HepG2 (cell line): ENCODE measurements around the gene TNFRSF1B. TPM values are rescaled to one million over a fixed set of nuclear protein-coding genes. Genes with fewer than 3 reads are reported as not detected.

Experiments
- MTA1 ChIP-seq: sonication (generic); formaldehyde crosslinking; IDR thresholded peaks from 2 replicates; pipeline ENCODE4 v1.4.0; 2020; ENCODE audit warnings: missing genetic modification reagents, mild to moderate bottlenecking, borderline replicate concordance
- PHF5A ChIP-seq: IDR thresholded peaks from one replicate; pipeline ENCODE4 v1.6.1; 2018; ENCODE audit warnings: low read depth, missing genetic modification reagents; ENCODE audit not compliant: unreplicated experiment
- PRDM10 ChIP-seq: sonication (generic); formaldehyde crosslinking; IDR thresholded peaks from 2 replicates; pipeline ENCODE4 v1.4.0; 2020; ENCODE audit warnings: low read depth, missing genetic modification reagents
- PTBP1 ChIP-seq: fragments of 200-400 bp; formaldehyde crosslinking; IDR thresholded peaks from 2 replicates; pipeline ENCODE4 v1.6.1; 2018; ENCODE audit warnings: low read length, low read depth; ENCODE audit not compliant: poor library complexity, severe bottlenecking
- RARG ChIP-seq: sonication (generic); formaldehyde crosslinking; IDR thresholded peaks from 2 replicates; pipeline ENCODE4 v1.4.0; 2020; ENCODE audit warnings: low read depth, mild to moderate bottlenecking, missing genetic modification reagents
- RBFOX2 ChIP-seq: fragments of 200-400 bp; formaldehyde crosslinking; IDR thresholded peaks from 2 replicates; pipeline ENCODE4 v1.6.1; 2017; ENCODE audit warnings: low read depth, mild to moderate bottlenecking, low read length
- TRAFD1 ChIP-seq: sonication (generic); formaldehyde crosslinking; IDR thresholded peaks from 2 replicates; pipeline ENCODE4 v1.5.1; 2020; ENCODE audit warnings: missing genetic modification reagents, mild to moderate bottlenecking, borderline replicate concordance
- TRIM24 ChIP-seq: sonication (generic); formaldehyde crosslinking; IDR thresholded peaks from 2 replicates; pipeline ENCODE4 v1.8.0; 2022; ENCODE audit warnings: mild to moderate bottlenecking, missing genetic modification reagents
- ZMYM2 ChIP-seq: sonication (generic); formaldehyde crosslinking; IDR thresholded peaks from 2 replicates; pipeline ENCODE4 v1.8.0; 2022; ENCODE audit warnings: mild to moderate bottlenecking, missing genetic modification reagents
- ZNF235 ChIP-seq: sonication (generic); formaldehyde crosslinking; IDR thresholded peaks from 2 replicates; pipeline ENCODE4 v1.8.1; 2023; ENCODE audit warnings: mild to moderate bottlenecking, missing genetic modification reagents, borderline replicate concordance
- ZNF761 ChIP-seq: sonication (generic); formaldehyde crosslinking; conservative IDR thresholded peaks from 2 replicates; pipeline ENCODE4 v1.4.0; 2020; ENCODE audit warnings: mild to moderate bottlenecking, missing genetic modification reagents
- ZNF790 ChIP-seq: sonication (generic); formaldehyde crosslinking; IDR thresholded peaks from 2 replicates; pipeline ENCODE4 v1.8.0; 2022; ENCODE audit warnings: missing genetic modification reagents, mild to moderate bottlenecking, borderline replicate concordance
- polyA plus RNA-seq, 8 experiments: library from polyadenylated mRNA; depleted of rRNA in 3 of 8; stranded (reverse) in 7 of 8; unstranded in 1 of 8; fragments of >200 nt; fragmentation: Illumina TruSeq in 4 of 8; extraction: Trizol in 4 of 8; gene quantifications; 2 replicates each; pipeline versions ENCODE4 v1.2.1 to v1.2.3, GENCODE V29; 2011 to 2016; ENCODE audit warnings: low read depth in 4 of 8, missing spikeins in 1 of 8, mixed read lengths in 1 of 8; ENCODE audit not compliant: insufficient read depth in 1 of 8
- total RNA-seq, 5 experiments: library from RNA; depleted of rRNA; stranded (reverse); fragments of >200 nt; fragmentation: Illumina TruSeq; extraction: Trizol; gene quantifications; 2 replicates each; pipeline ENCODE4 v1.2.3, GENCODE V29; 2016; ENCODE audit warnings: low read depth in 1 of 5
- TF ChIP-seq, protein P1 (sequence below): sonication (generic); formaldehyde crosslinking; IDR thresholded peaks from 2 replicates; pipeline ENCODE4 v1.5.1; 2020; ENCODE audit warnings: missing genetic modification reagents, mild to moderate bottlenecking, borderline replicate concordance
- TF ChIP-seq, protein P2 (sequence below): IDR thresholded peaks from 2 replicates; pipeline ENCODE4 v1.6.1; 2016; ENCODE audit warnings: low read depth

The TNFRSF1B gene
- total and polyA plus RNA-seq, 2 of the 13 experiments (the other 11 are each of a cell fraction or from before 2014, with no cell fraction given): 0.04 to 0.11 TPM

DNA sequence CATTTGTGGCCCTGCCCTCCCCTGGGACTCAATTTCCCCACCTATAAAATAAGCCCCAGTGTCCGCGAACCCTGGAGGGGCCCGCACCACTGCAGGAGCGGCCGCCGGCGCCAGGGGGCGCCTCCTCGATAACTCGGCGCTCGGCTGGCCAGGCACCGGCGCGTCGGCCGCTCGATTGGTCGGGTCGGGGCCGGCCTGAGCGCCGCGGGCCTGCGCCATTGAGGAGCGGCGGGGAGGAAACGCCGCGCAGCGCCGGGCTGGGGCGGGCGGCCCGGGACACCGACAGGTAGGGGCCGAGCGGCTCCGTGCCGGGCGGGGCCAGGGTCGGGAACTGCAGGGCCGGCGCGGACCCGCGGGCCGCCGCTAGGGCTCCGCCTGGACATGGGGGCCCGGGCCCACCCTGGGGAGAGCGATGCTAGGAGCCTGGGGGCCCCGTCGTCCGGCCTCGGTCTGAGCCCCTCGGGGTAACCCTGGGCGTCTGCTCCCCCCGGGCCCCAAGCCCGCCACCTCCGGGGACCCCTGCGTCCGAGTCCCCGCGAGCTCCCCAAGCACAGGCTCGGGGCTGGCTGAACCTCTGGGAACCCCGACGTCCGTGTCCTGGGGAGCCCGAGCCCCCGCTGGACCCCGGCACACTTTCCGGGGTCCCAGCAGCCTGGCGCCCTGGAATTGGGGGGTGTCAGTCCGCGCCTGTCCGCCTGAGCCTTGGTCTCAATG, 63.2 kb downstream of the TNFRSF1B start, which contains the start of gene VPS13D (continued):
- TF ChIP-seq, protein P1, sequence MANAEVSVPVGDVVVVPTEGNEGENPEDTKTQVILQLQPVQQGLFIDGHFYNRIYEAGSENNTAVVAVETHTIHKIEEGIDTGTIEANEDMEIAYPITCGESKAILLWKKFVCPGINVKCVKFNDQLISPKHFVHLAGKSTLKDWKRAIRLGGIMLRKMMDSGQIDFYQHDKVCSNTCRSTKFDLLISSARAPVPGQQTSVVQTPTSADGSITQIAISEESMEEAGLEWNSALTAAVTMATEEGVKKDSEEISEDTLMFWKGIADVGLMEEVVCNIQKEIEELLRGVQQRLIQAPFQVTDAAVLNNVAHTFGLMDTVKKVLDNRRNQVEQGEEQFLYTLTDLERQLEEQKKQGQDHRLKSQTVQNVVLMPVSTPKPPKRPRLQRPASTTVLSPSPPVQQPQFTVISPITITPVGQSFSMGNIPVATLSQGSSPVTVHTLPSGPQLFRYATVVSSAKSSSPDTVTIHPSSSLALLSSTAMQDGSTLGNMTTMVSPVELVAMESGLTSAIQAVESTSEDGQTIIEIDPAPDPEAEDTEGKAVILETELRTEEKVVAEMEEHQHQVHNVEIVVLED (CRISPR knock-in tag): peak; percentile 39; the same call in 1 of the 2 replicates
- peak; percentile 32 for TF ChIP-seq PHF5A (CRISPR knock-in tag)
- TF ChIP-seq MTA1: no peak
- TF ChIP-seq ZMYM2 (CRISPR knock-in tag): no peak
- peak; percentile 65 for TF ChIP-seq RBFOX2
- TF ChIP-seq TRIM24: no peak
- TF ChIP-seq, protein P2, sequence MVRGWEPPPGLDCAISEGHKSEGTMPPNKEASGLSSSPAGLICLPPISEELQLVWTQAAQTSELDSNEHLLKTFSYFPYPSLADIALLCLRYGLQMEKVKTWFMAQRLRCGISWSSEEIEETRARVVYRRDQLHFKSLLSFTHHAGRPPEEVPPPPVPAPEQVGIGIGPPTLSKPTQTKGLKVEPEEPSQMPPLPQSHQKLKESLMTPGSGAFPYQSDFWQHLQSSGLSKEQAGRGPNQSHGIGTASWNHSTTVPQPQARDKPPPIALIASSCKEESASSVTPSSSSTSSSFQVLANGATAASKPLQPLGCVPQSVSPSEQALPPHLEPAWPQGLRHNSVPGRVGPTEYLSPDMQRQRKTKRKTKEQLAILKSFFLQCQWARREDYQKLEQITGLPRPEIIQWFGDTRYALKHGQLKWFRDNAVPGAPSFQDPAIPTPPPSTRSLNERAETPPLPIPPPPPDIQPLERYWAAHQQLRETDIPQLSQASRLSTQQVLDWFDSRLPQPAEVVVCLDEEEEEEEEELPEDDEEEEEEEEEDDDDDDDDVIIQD (CRISPR knock-in tag): no peak
- no peak for TF ChIP-seq ZNF790
- peak; percentile 49 for TF ChIP-seq PTBP1
- 0 out of 2 replicates have a peak, but pooled peaks have one; percentile 47 for TF ChIP-seq ZNF761 (CRISPR knock-in tag)
- TF ChIP-seq TRAFD1: no peak
- TF ChIP-seq ZNF235 (CRISPR knock-in tag): no peak
- no peak for TF ChIP-seq RARG (CRISPR knock-in tag)
- TF ChIP-seq PRDM10 (CRISPR knock-in tag): no peak
